Panc1 (cell line): ENCODE data around the gene CES1. TPM values are rescaled to one million over a fixed set of nuclear protein-coding genes. Genes with fewer than 3 reads are reported as not detected.
"Not testable (repeated sequence)": the region's sequence is repeated elsewhere in the genome, so short reads cannot be mapped to it uniquely, and the experiment has no call there.

Source experiments
- ATAC-seq: fragments of 200-7000 bp; cut with Tn5 transposase; 2 replicates; pipeline ENCODE4 v1.9.1; 2020; ENCODE audit warnings: mild to moderate bottlenecking, moderate library complexity
- BruUV-seq: library from RNA; stranded (reverse); fragments of 400-500 nt; replicated peaks from 2 replicates; lab custom pipeline; 2021; lab: Mats Ljungman, UMichigan
- CTCF ChIA-PET: fragments of 300-600 bp; sonication (Branson Sonifier 250); formaldehyde crosslinking; loops from one replicate; lab custom pipeline; 2022; ENCODE audit warnings: antibody characterized with exemption; lab: Charles Lee
- POLR2A ChIA-PET: fragments of 300-600 bp; sonication (Branson Sonifier 250); formaldehyde crosslinking; loops from one replicate; lab custom pipeline; 2022; ENCODE audit warnings: antibody characterized with exemption; lab: Charles Lee
- DNase-seq: peaks from one replicate; pipeline ENCODE4 v3.0.0-alpha.2; 2010; ENCODE audit warnings: low read depth, low spot score
- H3K27ac ChIP-seq: 2 replicates; pipeline ENCODE4 v1.5.1; 2011; ENCODE audit warnings: mild to moderate bottlenecking, low read length, inconsistent platforms
- H3K27me3 ChIP-seq: fragments of 200-500 bp; sonication (Bioruptor generic); 2 replicates; pipeline ENCODE4 v1.6.0; 2014; ENCODE audit warnings: low read length, inconsistent platforms; ENCODE audit not compliant: control insufficient read depth, insufficient read depth
- H3K36me3 ChIP-seq: fragments of 200-500 bp; sonication (Bioruptor generic); 2 replicates; pipeline ENCODE4 v1.5.1; 2014; ENCODE audit warnings: inconsistent platforms, mild to moderate bottlenecking, low read length, moderate library complexity; ENCODE audit not compliant: control insufficient read depth, insufficient read depth
- H3K4me1 ChIP-seq: 2 replicates; pipeline ENCODE4 v1.5.1; 2011; ENCODE audit warnings: inconsistent platforms, mild to moderate bottlenecking, low read length, moderate library complexity; ENCODE audit not compliant: control insufficient read depth, insufficient read depth
- H3K4me3 ChIP-seq, 2 experiments: 2 replicates each; pipeline ENCODE4 v1.5.1; 2011 to 2012; ENCODE audit warnings: low read depth in 2 of 2, low read length in 2 of 2, mild to moderate bottlenecking in 2 of 2, inconsistent platforms in 1 of 2, moderate library complexity in 1 of 2
- H3K9me3 ChIP-seq: fragments of 200-500 bp; sonication (Bioruptor generic); 2 replicates; pipeline ENCODE4 v1.5.1; 2014; ENCODE audit warnings: low read depth, mild to moderate bottlenecking, inconsistent platforms, low read length, moderate library complexity; ENCODE audit not compliant: control insufficient read depth, insufficient read depth
- POLR2AphosphoS5 ChIP-seq: IDR thresholded peaks from 2 replicates; pipeline ENCODE4 v1.6.1; 2012; ENCODE audit warnings: mild to moderate bottlenecking, low read depth, low read length, moderate library complexity
- SIN3A ChIP-seq: IDR thresholded peaks from 2 replicates; pipeline ENCODE4 v1.6.1; 2012; ENCODE audit warnings: low read depth, mild to moderate bottlenecking, low read length, moderate library complexity, borderline replicate concordance; ENCODE audit not compliant: insufficient read depth
- TCF7L2 ChIP-seq: IDR thresholded peaks from 2 replicates; pipeline ENCODE4 v1.6.1; 2011; ENCODE audit warnings: mild to moderate bottlenecking, low read depth, low read length, inconsistent platforms
- in situ Hi-C: cut with HindIII; loops from 2 replicates; pipeline ENCODE4 v1.10.0; 2016; ENCODE audit warnings: low sequenced_read_pairs, low pct_unique_long_range_greater_than_20kb
- intact Hi-C: fragments of 100-400 bp; cut with micrococcal nuclease; formaldehyde crosslinking; loops from one replicate; pipeline ENCODE4 v1.10.0; 2022; ENCODE audit not compliant: unreplicated experiment
- total RNA-seq: library from RNA; stranded (reverse); gene quantifications from one replicate; pipeline ENCODE4 v1.2.1, GENCODE V29; 2021; ENCODE audit not compliant: unreplicated experiment
- TF ChIP-seq, protein P1 (sequence below): fragments of 450-650 bp; IDR thresholded peaks from 2 replicates; pipeline ENCODE4 v1.5.1; 2017; ENCODE audit warnings: mild to moderate bottlenecking
- TF ChIP-seq, protein P2 (sequence below), 2 experiments: IDR thresholded peaks; 2 replicates each; pipeline ENCODE4 v1.6.1; 2011 to 2012; ENCODE audit warnings: low read depth in 2 of 2, control low read depth in 1 of 2, low read length in 1 of 2, mild to moderate bottlenecking in 1 of 2, moderate library complexity in 1 of 2; ENCODE audit not compliant: insufficient read depth in 1 of 2

CES1 gene
- total RNA-seq, 1 experiment from 2014 or later, result 27.5 TPM

DNA sequence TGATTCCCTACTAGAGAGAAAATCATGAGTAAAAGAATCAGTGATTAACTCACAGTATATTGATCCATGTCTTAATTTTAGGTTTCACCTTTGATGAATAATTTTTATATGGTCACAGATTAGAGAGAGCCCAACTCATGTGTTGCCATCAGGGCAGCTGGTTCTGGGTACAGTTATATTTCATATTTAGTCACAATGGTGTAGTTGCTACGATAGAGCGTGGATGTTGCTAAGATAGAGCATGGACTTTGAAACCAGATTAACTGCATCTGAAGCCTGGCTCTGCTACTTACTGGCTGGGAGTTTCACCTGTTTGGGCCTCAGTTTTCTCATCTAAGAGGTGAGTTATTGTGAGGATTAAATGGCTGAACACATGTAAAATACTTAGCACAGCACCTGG, 18.7 kb downstream of the CES1 start:
- H3K36me3 ChIP-seq, H3K9me3 ChIP-seq, in situ Hi-C loops, H3K27me3 ChIP-seq, CTCF ChIA-PET, intact Hi-C loops, H3K27ac ChIP-seq, ATAC-seq, BruUV-seq, H3K4me1 ChIP-seq, H3K4me3 ChIP-seq, DNase-seq, POLR2A ChIA-PET: not testable (repeated sequence)

DNA sequence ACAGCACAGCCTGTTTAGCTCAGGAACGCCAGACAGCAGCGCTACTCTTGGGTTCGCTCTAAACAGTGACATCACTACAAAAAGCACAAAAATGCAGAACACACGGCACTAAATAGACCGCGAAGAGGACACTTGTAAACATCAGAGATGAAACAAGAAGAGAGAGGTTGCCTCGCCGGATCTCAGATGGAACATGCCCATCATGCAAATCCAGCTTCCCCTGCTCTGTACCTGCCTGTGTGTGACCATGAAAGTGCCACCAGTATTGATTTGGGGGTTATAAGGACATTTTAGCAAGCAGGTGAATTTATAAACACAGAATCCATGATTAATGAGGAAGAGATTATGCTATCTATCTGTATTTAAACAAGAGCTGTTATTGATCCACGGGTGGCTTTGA, 19.2 kb downstream of the CES1 start:
- ATAC-seq, result not testable (repeated sequence)

GRCh38 chr16:55812951-55813350, 19.9 kb downstream of the CES1 start:
- no peaks in the 10 kb centered on the region for H3K27me3 ChIP-seq
- no peaks in the 10 kb centered on the region for H3K36me3 ChIP-seq
- ChIA-PET CTCF (no interaction called here), POLR2A (no interaction called here)
- no peak for TF ChIP-seq TCF7L2
- TF ChIP-seq POLR2AphosphoS5, result no peak
- TF ChIP-seq, protein P1, sequence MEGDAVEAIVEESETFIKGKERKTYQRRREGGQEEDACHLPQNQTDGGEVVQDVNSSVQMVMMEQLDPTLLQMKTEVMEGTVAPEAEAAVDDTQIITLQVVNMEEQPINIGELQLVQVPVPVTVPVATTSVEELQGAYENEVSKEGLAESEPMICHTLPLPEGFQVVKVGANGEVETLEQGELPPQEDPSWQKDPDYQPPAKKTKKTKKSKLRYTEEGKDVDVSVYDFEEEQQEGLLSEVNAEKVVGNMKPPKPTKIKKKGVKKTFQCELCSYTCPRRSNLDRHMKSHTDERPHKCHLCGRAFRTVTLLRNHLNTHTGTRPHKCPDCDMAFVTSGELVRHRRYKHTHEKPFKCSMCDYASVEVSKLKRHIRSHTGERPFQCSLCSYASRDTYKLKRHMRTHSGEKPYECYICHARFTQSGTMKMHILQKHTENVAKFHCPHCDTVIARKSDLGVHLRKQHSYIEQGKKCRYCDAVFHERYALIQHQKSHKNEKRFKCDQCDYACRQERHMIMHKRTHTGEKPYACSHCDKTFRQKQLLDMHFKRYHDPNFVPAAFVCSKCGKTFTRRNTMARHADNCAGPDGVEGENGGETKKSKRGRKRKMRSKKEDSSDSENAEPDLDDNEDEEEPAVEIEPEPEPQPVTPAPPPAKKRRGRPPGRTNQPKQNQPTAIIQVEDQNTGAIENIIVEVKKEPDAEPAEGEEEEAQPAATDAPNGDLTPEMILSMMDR, result no peak
- TF ChIP-seq SIN3A, result no peak
- TF ChIP-seq, protein P2, sequence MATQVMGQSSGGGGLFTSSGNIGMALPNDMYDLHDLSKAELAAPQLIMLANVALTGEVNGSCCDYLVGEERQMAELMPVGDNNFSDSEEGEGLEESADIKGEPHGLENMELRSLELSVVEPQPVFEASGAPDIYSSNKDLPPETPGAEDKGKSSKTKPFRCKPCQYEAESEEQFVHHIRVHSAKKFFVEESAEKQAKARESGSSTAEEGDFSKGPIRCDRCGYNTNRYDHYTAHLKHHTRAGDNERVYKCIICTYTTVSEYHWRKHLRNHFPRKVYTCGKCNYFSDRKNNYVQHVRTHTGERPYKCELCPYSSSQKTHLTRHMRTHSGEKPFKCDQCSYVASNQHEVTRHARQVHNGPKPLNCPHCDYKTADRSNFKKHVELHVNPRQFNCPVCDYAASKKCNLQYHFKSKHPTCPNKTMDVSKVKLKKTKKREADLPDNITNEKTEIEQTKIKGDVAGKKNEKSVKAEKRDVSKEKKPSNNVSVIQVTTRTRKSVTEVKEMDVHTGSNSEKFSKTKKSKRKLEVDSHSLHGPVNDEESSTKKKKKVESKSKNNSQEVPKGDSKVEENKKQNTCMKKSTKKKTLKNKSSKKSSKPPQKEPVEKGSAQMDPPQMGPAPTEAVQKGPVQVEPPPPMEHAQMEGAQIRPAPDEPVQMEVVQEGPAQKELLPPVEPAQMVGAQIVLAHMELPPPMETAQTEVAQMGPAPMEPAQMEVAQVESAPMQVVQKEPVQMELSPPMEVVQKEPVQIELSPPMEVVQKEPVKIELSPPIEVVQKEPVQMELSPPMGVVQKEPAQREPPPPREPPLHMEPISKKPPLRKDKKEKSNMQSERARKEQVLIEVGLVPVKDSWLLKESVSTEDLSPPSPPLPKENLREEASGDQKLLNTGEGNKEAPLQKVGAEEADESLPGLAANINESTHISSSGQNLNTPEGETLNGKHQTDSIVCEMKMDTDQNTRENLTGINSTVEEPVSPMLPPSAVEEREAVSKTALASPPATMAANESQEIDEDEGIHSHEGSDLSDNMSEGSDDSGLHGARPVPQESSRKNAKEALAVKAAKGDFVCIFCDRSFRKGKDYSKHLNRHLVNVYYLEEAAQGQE (IDR thresholded peaks at IDR 0.05; ENCODE audit: insufficient read depth in 1 of 2, low read depth in 2 of 2, low read length in 1 of 2), result no peak
- DNase-seq, result no peak
- H3K9me3 ChIP-seq, result no peaks in the 10 kb centered on the region
- no peaks in the 10 kb centered on the region for H3K4me1 ChIP-seq
- in situ Hi-C loops (no loop called here), intact Hi-C loops (no loop called here)
- no peak overlapping the region for H3K27ac ChIP-seq
- no TSS peak for BruUV-seq
- no peak overlapping the region for H3K4me3 ChIP-seq
- ATAC-seq, result no peak

More for the DNA sequence above, 19.2 kb downstream of the CES1 start:
- H3K4me1 ChIP-seq, H3K9me3 ChIP-seq, CTCF ChIA-PET, H3K27me3 ChIP-seq, POLR2A ChIA-PET, H3K36me3 ChIP-seq, intact Hi-C loops, H3K27ac ChIP-seq, H3K4me3 ChIP-seq, in situ Hi-C loops, DNase-seq, BruUV-seq: not testable (repeated sequence)
